Measurements from ENCODE around the gene NR3C2.

DNA sequence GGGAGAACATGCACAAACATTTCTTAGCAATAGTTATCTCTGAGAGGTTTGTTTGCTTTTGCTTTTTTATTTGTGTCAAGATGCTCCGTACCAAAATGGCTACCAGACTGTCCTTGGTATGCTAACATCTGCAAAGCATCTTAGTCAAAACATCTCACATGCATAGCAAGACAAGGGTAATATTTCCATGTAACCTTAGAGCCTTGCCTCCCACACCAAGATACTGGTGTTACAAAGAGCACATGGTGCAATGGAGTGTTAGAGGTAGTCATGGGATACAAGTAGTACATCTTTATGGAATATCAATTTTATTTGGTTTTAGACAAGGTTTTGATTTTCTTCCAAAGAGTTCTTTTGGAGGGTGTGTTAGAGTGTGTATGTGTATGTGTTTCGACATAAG, 109.7 kb downstream of the NR3C2 start:
- no peak for TF ChIP-seq CTCF (IDR thresholded peaks at IDR 0.05; ENCODE audit: poor library complexity, severe bottlenecking)
- no peak for TF ChIP-seq EZH2 (IDR thresholded peaks at IDR 0.05; ENCODE audit: borderline replicate concordance, insufficient read depth, low read length, poor library complexity, severe bottlenecking)
- no peak for TF ChIP-seq EP300 (conservative IDR thresholded peaks at IDR 0.05; ENCODE audit: poor library complexity, severe bottlenecking)
- TF ChIP-seq RAD21 (conservative IDR thresholded peaks at IDR 0.05) = no peak
- TF ChIP-seq POLR2AphosphoS5 (IDR thresholded peaks at IDR 0.05) = no peak
- TF ChIP-seq, protein P1, sequence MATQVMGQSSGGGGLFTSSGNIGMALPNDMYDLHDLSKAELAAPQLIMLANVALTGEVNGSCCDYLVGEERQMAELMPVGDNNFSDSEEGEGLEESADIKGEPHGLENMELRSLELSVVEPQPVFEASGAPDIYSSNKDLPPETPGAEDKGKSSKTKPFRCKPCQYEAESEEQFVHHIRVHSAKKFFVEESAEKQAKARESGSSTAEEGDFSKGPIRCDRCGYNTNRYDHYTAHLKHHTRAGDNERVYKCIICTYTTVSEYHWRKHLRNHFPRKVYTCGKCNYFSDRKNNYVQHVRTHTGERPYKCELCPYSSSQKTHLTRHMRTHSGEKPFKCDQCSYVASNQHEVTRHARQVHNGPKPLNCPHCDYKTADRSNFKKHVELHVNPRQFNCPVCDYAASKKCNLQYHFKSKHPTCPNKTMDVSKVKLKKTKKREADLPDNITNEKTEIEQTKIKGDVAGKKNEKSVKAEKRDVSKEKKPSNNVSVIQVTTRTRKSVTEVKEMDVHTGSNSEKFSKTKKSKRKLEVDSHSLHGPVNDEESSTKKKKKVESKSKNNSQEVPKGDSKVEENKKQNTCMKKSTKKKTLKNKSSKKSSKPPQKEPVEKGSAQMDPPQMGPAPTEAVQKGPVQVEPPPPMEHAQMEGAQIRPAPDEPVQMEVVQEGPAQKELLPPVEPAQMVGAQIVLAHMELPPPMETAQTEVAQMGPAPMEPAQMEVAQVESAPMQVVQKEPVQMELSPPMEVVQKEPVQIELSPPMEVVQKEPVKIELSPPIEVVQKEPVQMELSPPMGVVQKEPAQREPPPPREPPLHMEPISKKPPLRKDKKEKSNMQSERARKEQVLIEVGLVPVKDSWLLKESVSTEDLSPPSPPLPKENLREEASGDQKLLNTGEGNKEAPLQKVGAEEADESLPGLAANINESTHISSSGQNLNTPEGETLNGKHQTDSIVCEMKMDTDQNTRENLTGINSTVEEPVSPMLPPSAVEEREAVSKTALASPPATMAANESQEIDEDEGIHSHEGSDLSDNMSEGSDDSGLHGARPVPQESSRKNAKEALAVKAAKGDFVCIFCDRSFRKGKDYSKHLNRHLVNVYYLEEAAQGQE (IDR thresholded peaks at IDR 0.05; ENCODE audit: borderline replicate concordance) = no peak

Data from neural cell (in vitro differentiated cells).